WERI-Rb-1 (cell line): ENCODE data around the gene RAI1.
"Not testable (repeated sequence)": the region's sequence is repeated elsewhere in the genome, so short reads cannot be mapped to it uniquely, and the experiment has no call there.

Experiments used
- DNase-seq: peaks from one replicate; pipeline ENCODE4 v3.0.0-alpha.2; 2020
- H3K27ac ChIP-seq: fragments of 250-450 bp; sonication (Bioruptor Pico); 2 replicates; pipeline ENCODE4 v1.5.1; 2020; ENCODE audit warnings: mild to moderate bottlenecking, moderate library complexity
- H3K27me3 ChIP-seq: fragments of 250-450 bp; sonication (Bioruptor Pico); 2 replicates; pipeline ENCODE4 v1.5.1; 2021; ENCODE audit warnings: mild to moderate bottlenecking, low read depth, moderate library complexity; ENCODE audit not compliant: insufficient read depth, severe bottlenecking
- H3K36me3 ChIP-seq: fragments of 250-450 bp; sonication (Bioruptor Pico); 2 replicates; pipeline ENCODE4 v1.5.1; 2020; ENCODE audit warnings: mild to moderate bottlenecking, moderate library complexity
- H3K4me3 ChIP-seq: 2 replicates; pipeline ENCODE4 v1.5.1; 2011; ENCODE audit warnings: low read depth, mild to moderate bottlenecking, control low read depth, low read length
- H3K9me3 ChIP-seq: fragments of 250-450 bp; sonication (Bioruptor Pico); 2 replicates; pipeline ENCODE4 v1.5.1; 2021; ENCODE audit warnings: mild to moderate bottlenecking, moderate library complexity; ENCODE audit not compliant: severe bottlenecking
- TF ChIP-seq, protein P1 (sequence below): IDR thresholded peaks from 2 replicates; pipeline ENCODE4 v1.5.1; 2011; ENCODE audit warnings: low read depth, mild to moderate bottlenecking, control low read depth, inconsistent platforms, low read length

RAI1 gene

DNA sequence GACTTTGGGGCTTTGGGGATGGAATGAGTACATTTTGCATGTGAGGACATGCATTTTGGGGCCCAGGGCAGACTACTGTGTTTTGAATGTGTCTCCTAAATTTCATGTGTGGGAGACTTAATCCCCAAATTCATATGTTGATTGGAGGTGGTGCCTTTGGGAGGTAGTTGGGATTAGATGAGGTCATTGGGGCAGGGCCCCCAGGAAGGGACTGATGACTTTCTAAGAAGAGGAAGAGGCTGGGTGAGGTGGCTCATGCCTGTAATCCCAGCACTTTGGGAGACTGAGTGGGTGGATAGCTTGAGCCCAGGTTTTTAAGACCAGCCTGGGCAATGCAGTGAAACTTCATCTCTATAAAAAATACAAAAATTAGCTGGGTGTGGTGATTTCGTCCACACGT lies 42.8 kb upstream of the RAI1 start:
- no peak overlapping the region for H3K4me3 ChIP-seq
- no peak for DNase-seq
- no peaks in the 10 kb centered on the region for H3K36me3 ChIP-seq
- H3K9me3 ChIP-seq, result no peaks in the 10 kb centered on the region
- TF ChIP-seq, protein P1, sequence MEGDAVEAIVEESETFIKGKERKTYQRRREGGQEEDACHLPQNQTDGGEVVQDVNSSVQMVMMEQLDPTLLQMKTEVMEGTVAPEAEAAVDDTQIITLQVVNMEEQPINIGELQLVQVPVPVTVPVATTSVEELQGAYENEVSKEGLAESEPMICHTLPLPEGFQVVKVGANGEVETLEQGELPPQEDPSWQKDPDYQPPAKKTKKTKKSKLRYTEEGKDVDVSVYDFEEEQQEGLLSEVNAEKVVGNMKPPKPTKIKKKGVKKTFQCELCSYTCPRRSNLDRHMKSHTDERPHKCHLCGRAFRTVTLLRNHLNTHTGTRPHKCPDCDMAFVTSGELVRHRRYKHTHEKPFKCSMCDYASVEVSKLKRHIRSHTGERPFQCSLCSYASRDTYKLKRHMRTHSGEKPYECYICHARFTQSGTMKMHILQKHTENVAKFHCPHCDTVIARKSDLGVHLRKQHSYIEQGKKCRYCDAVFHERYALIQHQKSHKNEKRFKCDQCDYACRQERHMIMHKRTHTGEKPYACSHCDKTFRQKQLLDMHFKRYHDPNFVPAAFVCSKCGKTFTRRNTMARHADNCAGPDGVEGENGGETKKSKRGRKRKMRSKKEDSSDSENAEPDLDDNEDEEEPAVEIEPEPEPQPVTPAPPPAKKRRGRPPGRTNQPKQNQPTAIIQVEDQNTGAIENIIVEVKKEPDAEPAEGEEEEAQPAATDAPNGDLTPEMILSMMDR, result no peak
- H3K27ac ChIP-seq, result no peak overlapping the region
- H3K27me3 ChIP-seq, result no peaks in the 10 kb centered on the region

DNA sequence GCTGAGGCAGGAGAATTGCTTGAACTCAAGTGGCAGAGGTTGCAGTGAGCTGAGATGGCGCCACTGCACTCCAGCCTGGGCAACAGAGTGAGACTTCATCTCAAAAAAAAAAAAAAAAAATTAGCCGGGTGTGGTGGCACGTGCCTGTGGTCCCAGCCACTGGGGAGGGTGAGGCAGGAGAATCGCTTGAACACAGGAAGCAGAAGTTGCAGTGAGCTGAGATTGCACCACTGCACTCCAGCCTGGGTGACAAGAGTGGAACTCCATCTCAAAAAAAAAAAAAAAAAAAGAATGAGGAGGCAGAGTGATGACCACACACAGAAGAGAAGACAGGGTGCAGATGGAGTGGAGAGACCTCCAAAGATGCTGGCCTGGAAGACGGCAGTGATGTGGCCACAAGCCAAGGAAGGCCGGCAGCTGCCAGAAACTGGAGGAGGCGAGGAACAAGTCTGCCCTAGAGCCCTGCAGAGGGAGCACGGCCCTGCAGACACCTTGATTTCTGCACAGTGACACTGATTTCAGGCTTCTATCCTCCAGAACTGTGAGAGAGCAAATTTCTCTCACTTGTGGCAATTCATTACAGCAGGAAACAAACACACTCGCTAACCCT lies 41.5 kb upstream of the RAI1 start:
- not testable (repeated sequence) for DNase-seq, H3K4me3 ChIP-seq, H3K27ac ChIP-seq, H3K36me3 ChIP-seq, H3K9me3 ChIP-seq, H3K27me3 ChIP-seq

DNA sequence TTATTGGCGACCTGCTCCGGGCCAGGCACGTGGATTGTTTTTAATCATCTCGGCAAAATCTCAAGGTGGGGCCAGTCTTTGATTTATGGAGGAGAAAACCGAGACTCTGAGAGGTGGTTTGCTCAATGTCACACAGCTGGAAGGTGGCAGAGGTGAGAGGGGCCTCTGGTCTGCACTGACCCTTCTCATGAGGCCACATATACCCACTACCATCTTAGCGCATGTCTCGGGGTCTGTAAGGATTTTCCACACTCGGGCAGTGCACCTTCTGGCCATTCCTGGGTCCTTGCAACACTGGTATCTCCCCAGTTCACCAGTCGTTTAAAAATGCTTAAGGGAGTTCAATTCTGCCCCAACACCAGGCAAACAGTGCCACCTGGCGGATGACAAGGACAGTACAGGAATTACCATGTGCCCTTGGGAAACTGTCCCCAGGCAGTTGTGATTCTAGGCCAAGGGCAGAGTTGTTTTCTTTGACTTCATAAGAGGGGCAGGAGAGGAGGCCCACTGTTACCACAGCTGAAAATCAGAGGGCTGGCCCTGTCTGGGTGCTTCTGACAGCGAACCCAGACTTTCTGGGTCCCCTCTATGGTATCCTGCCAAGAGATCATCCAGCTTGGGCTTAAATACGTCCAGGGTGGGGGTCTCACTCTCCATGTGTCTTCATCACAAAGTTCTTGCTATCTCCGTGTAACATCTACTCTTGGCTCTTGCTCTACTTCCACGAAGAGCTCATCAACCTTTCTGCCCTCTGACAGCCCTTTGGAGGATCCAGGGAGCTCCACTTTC lies 39.4 kb upstream of the RAI1 start:
- Histone ChIP-seq H3K36me3 (no peaks in the 10 kb centered on the region), H3K27me3 (no peaks in the 10 kb centered on the region), H3K9me3 (peaks cover 17% of the 10 kb centered on the region), H3K4me3 (no peak overlapping the region), H3K27ac (no peak overlapping the region)
- TF ChIP-seq, protein P1, result peak; percentile 79
- peak; percentile 77 for DNase-seq

DNA sequence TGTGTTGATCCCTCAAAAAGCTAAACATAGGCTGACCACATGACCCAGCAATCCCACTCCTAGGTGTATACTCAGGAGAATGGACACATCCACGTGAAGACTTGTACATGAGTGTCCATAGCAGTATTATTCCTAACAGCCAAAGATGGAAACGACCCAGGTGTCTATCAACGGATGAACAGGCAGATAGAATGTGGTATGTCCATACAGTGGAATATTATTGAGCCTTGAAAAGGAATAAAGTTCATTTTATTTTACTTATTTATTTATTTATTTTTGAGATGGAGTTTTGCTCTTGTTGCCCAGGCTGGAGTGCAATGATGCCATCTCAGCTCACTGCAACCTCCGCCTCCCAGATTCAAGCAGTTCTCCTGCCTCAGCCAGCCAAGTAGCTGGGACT lies 36.1 kb upstream of the RAI1 start:
- not testable (repeated sequence) for H3K27me3 ChIP-seq, H3K4me3 ChIP-seq, H3K27ac ChIP-seq, H3K36me3 ChIP-seq, DNase-seq
- H3K9me3 ChIP-seq, result peaks cover 19% of the 10 kb centered on the region

DNA sequence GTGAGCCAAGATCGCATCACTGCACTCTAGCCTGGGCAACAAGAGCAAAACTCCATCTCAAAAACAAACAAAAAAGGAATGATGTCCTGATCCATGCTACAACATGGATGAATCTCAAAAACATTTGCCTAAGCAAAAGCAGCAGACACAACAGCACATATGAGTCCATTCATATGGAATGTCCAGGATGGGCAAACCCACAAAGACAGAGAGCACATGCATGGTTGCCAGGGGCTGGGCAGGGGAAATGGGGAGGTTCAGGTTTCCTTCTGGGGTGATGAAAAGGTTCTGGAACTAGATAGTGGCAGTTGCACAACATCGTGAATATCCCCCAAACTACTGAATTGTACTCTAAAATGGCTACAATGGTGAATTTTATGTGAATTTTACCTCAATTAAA lies 35.3 kb upstream of the RAI1 start:
- Histone ChIP-seq H3K4me3 (no peak overlapping the region), H3K27me3 (no peaks in the 10 kb centered on the region), H3K9me3 (peaks cover 19% of the 10 kb centered on the region), H3K36me3 (no peaks in the 10 kb centered on the region), H3K27ac (no peak overlapping the region)
- TF ChIP-seq, protein P1, result no peak
- no peak for DNase-seq

DNA sequence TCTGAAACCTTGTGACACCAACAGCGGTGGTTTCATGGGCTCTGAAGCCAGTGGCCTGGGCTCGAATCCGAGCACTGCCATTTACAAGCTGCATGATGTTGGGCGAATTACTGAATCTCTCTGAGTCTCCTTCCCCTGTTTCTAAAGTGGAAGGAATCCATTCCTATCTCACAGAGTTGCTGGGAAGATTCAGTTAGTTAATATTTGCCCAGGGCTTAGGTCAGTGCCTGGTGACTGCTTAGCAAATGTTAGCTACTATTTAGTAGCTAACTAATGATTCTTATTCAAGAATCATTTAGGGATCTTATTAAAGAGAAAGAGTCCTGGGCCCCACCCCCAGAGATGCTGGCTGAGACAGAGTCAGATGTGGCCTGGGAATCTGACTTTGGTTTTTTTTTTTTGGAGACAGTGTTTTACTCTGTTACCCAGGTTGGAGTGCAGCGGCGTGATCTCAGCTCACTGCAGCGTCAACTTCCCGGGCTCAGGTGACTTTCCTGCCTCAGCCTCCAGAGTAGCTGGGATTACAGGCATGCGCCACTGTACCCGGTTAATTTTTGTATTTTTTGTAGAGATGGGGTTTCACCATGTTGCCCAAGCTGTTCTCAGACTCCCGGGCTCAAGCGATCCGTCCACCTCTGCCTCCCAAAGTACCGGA lies 33.6 kb upstream of the RAI1 start:
- DNase-seq, result no peak
- Histone ChIP-seq H3K4me3 (no peak overlapping the region), H3K27ac (peak overlapping the region; percentile 63), H3K9me3 (peaks cover 19% of the 10 kb centered on the region), H3K27me3 (no peaks in the 10 kb centered on the region), H3K36me3 (no peaks in the 10 kb centered on the region)
- TF ChIP-seq, protein P1, result no peak
